GM12892 (cell line): ENCODE measurements around the gene GRM4.

Experiments
- DNase-seq: peaks from one replicate; pipeline ENCODE4 v3.0.0; 2011; ENCODE audit not compliant: insufficient read length
- FAIRE-seq: peaks from 2 replicates; lab custom pipeline; 2011; peaks lifted over from hg19 to GRCh38; lab: Jason Lieb, UNC
- POLR2A ChIP-seq: IDR thresholded peaks from 2 replicates; pipeline ENCODE4 v1.6.1; 2011; ENCODE audit warnings: low read depth, low read length, control low read depth
- POLR2AphosphoS5 ChIP-seq: IDR thresholded peaks from 2 replicates; pipeline ENCODE4 v1.6.1; 2011; ENCODE audit warnings: low read depth, low read length, control low read depth
- TAF1 ChIP-seq: IDR thresholded peaks from 2 replicates; pipeline ENCODE4 v1.6.1; 2011; ENCODE audit warnings: low read depth, mild to moderate bottlenecking, control low read depth, low read length, borderline replicate concordance

Gene GRM4

DNA sequence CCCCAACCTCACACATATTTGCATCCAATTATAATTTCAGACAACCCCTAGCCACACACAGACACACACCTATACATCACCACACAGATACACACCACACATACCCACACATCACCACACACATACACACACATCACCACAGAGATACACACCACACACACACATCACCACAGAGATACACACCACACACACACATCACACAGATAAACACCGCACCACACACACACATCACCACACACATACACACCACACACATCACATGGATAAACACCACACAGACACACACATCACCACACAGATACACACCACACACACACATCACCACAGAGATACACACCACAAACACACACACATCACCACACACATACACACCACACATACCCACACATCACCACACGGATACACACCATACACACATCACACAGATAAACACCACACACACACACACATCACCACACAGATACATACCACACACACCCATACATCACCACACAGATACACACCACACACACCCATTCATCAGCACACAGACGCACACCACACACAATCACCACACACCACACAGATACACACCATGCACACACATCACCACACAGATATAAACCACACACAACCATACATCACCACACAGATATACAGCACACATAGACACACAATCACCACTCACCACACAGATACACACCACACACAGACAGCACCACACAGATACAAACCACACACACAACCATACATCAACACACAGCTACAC is 74.6 kb downstream of the GRM4 start:
- DNase-seq, result no peak
- TF ChIP-seq TAF1 (no peak), POLR2A (no peak), POLR2AphosphoS5 (no peak)

DNA sequence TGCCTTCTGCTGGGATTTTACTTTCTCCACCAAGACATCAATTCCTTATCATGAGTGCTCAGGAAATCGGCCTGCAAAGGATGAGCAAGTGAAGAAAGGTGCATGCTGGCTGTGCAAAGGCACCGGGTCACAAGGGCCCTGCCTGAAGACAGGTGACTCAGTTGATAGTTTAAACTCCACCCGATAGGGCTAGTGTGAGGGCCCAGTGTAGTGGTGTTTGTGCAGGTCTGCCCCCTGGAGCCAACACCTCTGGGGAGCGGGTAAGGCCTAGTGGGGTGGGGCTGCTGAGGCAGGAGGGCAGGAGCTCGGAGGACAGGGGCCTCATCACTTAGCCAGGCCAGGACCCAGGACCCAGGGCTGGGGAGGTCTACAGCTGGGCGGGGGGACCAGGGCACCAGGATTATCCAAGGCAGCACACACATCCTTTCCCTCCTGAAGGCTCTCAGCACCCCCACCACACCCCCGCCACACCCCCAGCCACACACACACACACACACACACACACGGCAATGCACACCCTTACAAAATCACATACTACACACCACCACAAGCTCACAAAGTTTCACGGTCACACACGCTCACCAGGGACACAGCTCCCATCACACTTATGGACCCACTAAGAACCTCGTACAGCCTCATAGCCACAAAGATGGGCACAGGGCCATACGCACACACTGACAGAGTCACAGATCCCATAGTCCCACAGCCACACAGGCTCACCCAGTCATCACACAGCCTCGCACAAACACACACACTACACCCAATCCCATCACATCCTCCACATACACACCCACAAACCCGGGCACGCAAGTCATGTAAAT is 75.4 kb downstream of the GRM4 start:
- no peak for FAIRE-seq
- no peak for DNase-seq
- no peak for TF ChIP-seq POLR2AphosphoS5
- no peak for TF ChIP-seq TAF1
- no peak for TF ChIP-seq POLR2A

More for the DNA sequence above, 74.6 kb downstream of the GRM4 start:
- no peak for FAIRE-seq

DNA sequence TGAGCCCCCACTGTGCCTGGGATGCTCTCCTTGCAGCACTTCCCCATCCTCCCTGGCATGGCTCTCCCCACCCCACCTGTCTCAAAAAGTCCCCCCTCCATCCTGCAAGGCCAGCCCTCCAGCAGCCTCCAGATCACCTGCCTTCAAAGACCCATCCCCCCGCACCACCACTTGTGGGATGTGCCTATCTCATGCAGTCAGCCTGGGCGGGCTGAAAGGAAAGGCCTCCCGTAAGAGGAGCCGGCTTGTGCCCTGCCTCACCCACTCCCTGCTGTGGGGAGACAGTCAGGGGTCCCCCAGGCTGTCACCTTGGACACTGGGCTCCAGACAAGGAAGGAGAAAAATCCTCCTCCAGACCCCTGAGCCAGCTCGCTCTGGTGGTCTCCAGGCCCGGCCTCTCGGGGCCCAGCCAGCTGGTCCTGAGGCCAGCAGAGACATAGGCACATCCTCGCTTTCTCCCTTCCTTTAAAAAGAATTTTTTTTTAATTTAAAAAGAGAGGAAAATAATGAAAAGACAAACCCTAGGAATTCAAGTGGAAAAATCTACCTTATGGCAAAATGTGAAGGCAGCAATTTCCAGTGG is 77.3 kb downstream of the GRM4 start:
- no peak for TF ChIP-seq POLR2A
- TF ChIP-seq POLR2AphosphoS5, result no peak
- TF ChIP-seq TAF1, result no peak
- no peak for DNase-seq
- FAIRE-seq, result no peak

DNA sequence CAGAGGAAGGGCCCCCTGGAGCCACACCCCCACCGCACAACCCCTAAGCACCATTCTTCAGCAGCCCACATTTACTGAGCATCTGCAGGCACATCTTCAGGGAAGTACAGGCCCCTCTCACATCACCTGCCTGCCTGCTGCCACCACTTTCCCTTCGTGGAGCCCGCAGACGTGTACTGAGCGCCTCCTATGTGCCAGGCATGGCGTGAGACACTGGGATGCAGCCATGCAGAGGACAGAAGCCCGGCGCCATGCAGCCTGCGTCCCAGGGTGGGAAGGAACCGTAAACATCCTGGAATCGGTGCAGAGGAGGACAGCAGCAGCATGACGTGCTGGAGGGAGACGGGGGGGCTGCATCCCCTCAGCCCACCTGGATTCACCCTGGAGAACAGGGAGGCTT is 78.1 kb downstream of the GRM4 start:
- no peak for DNase-seq
- TF ChIP-seq POLR2A (no peak), TAF1 (no peak), POLR2AphosphoS5 (no peak)
- FAIRE-seq, result no peak

DNA sequence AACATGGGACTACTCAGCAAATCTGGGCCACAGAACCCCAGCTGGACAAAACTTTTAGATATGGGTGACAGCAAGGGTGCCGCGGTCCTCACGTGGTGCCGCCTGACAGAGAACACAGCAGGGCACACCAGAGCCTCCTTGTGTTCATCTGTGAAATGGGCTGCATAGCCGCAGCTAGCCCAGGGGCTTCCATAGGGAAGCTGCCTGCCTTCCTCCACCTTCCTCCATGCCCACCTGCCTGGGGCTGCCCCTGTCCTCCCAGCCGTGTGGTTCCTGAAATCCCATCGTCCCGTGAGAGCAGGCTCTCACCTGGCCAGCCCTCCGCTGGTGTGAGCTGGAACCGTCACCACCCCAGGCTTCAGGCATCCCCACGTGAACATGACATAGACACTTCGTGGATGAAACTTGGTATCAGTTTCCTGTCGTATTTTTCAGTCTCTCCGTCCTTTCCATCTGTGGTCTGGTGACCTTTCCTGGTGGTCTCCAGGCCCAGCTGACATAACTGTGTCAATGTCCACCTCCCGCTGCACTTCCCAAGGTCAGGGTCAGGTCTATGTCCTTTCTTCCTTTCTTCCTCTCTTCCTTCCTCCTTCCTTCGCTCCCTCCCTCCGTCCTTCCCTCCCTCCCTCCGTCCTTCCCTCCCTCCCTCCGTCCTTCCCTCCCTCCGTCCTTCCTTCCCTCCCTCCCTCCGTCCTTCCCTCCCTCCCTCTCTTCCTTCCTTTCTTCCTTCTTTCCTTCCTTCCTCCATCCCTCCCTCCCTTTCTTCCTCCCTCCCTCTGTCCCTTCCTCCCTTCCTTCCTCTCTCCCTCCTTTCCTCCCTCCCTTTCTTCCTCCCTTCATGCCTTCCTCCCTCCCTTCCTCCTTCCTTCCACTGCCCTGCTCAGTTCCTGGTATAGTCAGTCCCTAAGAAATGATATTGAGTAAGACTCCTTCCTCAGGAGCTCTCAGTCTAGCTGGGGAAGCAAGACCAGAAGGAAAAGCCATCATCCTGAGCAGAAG is 78.8 kb downstream of the GRM4 start:
- TF ChIP-seq POLR2A (no peak), POLR2AphosphoS5 (no peak), TAF1 (no peak)
- FAIRE-seq (no peak), DNase-seq (no peak)

DNA sequence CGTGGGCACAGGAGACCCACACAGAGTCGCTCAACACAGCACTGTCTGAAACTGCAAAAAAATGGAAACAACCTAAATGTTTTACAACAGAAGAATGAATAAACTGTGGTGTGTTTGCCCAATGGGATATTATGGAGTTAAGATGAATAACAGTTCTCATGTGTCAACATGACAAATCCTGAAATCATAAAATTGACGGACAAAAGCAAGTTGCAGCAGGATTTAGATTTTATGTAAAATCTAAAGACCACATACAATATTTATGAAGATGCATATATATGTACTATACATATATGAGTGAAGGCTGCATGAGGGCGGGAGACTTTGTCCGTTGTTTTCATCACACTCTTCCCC is 79.7 kb downstream of the GRM4 start:
- no peak for DNase-seq
- FAIRE-seq, result no peak
- no peak for TF ChIP-seq POLR2AphosphoS5
- no peak for TF ChIP-seq POLR2A
- no peak for TF ChIP-seq TAF1

DNA sequence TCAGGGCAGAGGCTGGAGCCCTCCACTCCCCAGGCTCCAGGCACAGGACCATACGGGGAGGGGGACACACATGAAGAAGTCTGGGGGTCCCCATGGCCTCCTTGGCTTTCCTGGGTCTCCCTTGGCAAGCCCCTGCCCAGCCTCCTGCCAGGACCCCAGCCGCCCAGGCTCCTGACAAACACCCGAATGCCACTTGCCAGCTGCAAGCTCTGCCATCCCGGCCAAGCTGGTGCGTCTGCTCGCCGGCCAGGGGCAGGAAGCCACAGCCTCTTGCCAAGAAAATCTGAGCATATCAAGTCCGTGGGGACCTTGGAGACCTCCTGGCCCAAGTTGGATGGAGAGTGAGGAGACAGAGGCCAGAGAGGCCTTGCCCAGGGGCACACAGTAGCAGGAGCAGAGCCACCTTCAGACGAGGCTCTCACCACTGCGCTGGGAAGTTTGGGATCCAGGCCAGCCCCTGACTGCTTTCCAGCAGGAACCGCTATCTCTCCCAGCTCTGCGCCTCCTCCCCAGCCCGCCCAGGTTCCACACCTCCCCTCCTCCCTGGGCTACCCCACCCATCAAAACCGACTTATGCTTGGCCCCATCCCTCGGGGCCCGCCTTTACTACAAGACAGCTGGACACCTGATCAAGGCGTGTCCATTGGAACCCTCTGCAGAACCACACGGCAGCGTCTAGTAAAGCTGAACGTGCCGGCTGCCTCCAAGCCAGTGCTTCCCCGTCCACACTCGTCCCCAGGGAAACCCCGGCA is 80.2 kb downstream of the GRM4 start:
- FAIRE-seq (no peak), DNase-seq (no peak)
- no peak for TF ChIP-seq POLR2AphosphoS5
- TF ChIP-seq TAF1, result no peak
- no peak for TF ChIP-seq POLR2A

DNA sequence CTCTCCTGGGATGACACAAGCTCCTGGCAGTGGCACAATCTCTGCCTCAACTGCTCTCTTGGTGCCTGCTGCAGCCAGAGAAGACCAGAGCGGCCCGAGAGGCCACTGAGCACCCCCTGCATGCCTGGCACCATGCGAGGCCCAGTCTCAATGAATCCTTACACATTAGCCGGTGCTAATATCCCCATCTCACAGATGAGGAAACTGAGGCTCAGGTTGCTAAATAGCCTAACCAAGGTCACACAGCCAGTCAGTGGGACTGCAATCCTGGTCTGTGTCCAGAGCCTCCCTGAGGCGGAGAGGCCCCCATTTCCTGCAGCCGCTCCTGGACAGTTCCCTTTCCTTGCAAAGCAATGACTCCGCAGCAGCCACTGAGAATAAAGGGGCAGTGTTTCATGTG is 81.2 kb downstream of the GRM4 start:
- no peak for FAIRE-seq
- no peak for TF ChIP-seq POLR2AphosphoS5
- no peak for TF ChIP-seq TAF1
- no peak for TF ChIP-seq POLR2A
- no peak for DNase-seq

DNA sequence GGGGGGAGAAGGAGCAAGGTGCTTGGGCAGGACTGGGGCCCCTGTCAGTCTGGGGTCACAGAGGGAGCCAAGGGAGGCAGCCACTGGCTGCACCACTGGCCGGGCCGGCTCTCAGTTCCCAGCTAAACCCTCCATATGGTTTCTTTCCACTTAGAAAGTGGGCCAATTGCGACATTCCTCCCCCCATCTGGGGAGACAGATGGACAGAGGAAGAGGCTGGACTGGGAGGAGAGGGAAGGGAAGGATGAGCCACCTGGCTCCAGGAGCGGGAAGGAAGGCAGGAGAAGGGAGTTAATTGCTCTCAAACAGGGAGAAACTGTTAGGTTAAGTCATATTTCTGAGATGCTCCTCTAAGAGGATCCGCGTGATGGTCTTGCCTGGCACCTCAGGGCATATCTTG is 82.2 kb downstream of the GRM4 start:
- FAIRE-seq, result no peak
- TF ChIP-seq POLR2AphosphoS5 (no peak), TAF1 (no peak), POLR2A (no peak)
- DNase-seq, result no peak

DNA sequence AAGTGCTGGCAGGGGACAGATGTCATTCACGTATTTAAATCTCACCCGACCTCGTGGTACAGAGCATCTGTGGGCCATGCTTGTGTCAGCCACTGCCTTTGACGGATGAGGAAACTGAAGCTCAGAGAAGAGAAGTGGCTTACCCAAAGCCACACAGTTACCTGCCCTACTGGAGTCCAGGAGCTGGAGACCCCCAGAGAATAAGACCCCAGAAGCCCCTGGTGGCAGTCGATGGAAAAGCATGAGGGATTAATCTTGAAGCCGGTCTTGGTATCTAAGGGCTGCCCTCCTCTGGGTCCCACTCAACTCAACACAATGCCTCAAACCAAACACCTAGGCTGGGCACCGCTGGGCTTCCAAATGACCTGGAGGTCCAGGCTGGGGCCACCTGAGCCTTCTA is 83.1 kb downstream of the GRM4 start:
- no peak for FAIRE-seq
- no peak for TF ChIP-seq POLR2AphosphoS5
- no peak for TF ChIP-seq POLR2A
- no peak for TF ChIP-seq TAF1
- DNase-seq, result no peak
